AG09309 (cell line): Measurements from ENCODE around the gene KBTBD7.

Source experiments
- DNase-seq: peaks from one replicate; pipeline ENCODE4 v3.0.0-alpha.2; 2010; ENCODE audit warnings: low read depth
- H3K4me3 ChIP-seq: 2 replicates; pipeline ENCODE4 v1.5.1; 2011; ENCODE audit warnings: mild to moderate bottlenecking, low read depth, low read length, moderate library complexity; ENCODE audit not compliant: control insufficient read depth
- TF ChIP-seq, protein P1 (sequence below): IDR thresholded peaks from 2 replicates; pipeline ENCODE4 v1.5.1; 2011; ENCODE audit warnings: mild to moderate bottlenecking, low read depth, low read length, inconsistent platforms; ENCODE audit not compliant: insufficient read depth, control insufficient read depth; ENCODE audit errors: missing control alignments

The KBTBD7 gene

DNA sequence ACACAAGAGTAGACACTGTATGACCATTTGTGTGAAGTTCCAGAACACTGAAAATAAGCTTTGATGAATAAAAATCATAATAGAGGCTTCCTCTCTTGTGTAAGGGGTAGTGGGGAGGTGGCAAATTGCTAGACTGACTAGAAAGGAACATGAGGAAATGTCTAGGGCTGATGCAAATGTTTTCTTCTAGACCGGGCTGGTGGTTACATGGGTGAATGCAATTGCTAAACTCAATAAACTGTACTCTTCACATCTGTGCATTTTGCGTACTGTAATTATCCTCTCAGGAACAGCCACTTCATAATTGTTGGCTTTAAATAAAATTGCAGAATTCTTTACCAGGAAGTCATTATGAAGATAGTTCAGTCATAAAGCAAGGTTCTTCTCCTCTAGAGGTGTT is 5.2 kb upstream of the KBTBD7 start:
- TF ChIP-seq, protein P1, sequence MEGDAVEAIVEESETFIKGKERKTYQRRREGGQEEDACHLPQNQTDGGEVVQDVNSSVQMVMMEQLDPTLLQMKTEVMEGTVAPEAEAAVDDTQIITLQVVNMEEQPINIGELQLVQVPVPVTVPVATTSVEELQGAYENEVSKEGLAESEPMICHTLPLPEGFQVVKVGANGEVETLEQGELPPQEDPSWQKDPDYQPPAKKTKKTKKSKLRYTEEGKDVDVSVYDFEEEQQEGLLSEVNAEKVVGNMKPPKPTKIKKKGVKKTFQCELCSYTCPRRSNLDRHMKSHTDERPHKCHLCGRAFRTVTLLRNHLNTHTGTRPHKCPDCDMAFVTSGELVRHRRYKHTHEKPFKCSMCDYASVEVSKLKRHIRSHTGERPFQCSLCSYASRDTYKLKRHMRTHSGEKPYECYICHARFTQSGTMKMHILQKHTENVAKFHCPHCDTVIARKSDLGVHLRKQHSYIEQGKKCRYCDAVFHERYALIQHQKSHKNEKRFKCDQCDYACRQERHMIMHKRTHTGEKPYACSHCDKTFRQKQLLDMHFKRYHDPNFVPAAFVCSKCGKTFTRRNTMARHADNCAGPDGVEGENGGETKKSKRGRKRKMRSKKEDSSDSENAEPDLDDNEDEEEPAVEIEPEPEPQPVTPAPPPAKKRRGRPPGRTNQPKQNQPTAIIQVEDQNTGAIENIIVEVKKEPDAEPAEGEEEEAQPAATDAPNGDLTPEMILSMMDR, result no peak
- DNase-seq, result no peak
- no peak overlapping the region for H3K4me3 ChIP-seq

- TF ChIP-seq, protein P1, result no peak
- no peak overlapping the region for H3K4me3 ChIP-seq
- no peak for DNase-seq
Measured at GRCh38 chr13:41199079-41199478, 4.7 kb upstream of the KBTBD7 start.

GRCh38 chr13:41196620-41197019 is 2.3 kb upstream of the KBTBD7 start:
- no peak overlapping the region for H3K4me3 ChIP-seq
- DNase-seq, result no peak
- TF ChIP-seq, protein P1, result peak; percentile 53

- TF ChIP-seq, protein P1, result no peak
- DNase-seq, result no peak
- H3K4me3 ChIP-seq, result no peak overlapping the region
Measured at GRCh38 chr13:41196011-41196410, 1.6 kb upstream of the KBTBD7 start.

GRCh38 chr13:41193469-41193868 is 900 bp downstream of the KBTBD7 start:
- DNase-seq, result no peak
- no peak overlapping the region for H3K4me3 ChIP-seq
- TF ChIP-seq, protein P1, result no peak

DNA sequence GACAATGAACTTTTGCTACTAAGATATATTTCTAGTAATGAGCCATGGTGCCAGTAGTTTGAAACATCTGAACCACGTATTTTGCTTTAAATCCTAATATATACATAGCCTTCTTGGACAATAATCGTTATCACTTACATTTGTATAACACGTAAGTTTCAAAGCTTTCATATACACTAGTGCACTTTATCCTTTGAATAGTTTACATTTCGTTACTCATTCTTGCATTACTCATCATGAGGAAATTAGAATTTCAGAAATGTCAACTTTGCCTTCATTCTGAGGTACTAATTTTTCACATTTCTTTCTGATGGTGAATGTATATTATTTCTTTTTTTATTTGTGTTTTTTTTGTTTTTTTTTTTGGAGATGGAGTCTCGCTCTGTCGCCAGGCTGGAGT is 5.8 kb downstream of the KBTBD7 start:
- TF ChIP-seq, protein P1, result no peak
- no peak overlapping the region for H3K4me3 ChIP-seq
- no peak for DNase-seq

- no peak for DNase-seq
- TF ChIP-seq, protein P1, result no peak
Measured at GRCh38 chr13:41186481-41186880, 7.9 kb downstream of the KBTBD7 start.

More at GRCh38 chr13:41186481-41186880, 7.9 kb downstream of the KBTBD7 start:
- H3K4me3 ChIP-seq, result no peak overlapping the region
